NCI-H1092 treated with DMSO at 0.1 percent for 48 hours (cell line): Measurements from ENCODE around the gene MYO3A.
A peak's percentile ranks its signal among the peaks of the same experiment; 100 is the strongest.
"Not testable (repeated sequence)": the region's sequence is repeated elsewhere in the genome, so short reads cannot be mapped to it uniquely, and the experiment has no call there.

ENCODE experiments used
- DNase-seq: peaks from one replicate; lab custom pipeline; 2025; lab: John Stamatoyannopoulos, UW

MYO3A gene

GRCh38 chr10:26090762-26091161 is 156.7 kb downstream of the MYO3A start:
- no peak for DNase-seq

DNA sequence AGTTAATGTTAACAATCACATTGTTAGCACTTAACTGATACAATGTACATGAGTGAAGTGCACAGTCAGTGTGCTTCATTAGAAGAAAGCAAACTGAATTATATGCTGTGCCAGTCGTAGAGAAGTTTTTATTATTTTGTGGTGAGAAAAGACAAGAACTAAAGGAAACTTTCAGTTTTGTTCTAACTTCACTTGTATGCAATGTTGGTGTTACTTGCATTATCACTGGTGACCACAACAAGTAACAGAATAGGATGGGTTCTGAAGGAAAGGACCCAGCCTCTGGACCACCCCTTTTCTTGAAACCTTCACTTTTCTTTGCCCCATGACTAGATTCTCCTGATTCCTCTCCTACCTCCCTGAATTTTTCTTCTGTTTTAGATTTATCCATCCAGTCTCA is 159.2 kb downstream of the MYO3A start:
- no peak for DNase-seq

DNA sequence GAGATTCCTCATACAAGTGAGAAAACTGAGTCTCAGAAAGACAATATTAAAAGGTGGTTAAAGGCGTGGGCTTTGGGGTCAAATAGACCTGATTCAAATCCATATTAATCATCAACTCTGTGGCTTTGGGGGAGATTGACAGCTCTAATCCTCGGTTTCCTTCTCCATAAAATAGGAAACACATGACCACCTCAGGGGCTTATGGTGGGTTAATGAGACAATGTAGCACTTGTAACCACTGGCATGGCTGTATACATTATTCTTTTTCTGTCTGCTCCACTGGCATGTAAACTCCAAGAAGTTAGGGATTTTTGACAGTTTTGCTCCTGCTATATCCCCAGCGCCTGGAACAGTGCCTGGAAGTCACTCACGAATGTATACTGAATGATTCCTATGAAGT is 161.8 kb downstream of the MYO3A start:
- no peak for DNase-seq

DNA sequence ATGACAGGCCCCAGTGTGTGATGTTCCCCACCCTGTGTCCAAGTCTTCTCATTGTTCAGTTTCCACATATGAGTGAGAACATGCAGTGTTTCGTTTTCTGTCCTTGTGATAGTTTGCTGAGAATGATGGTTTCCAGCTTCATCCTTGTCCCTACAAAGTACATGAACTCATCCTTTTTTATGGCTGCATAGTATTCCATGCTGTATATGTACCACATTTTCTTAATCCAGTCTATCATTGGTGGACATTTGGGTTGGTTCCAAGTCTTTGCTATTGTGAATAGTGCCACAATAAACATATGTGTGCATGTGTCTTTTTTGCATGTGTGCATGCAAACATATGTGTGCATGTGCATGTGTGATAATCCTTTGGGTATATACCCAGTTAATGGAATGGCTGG is 163.5 kb downstream of the MYO3A start:
- DNase-seq: not testable (repeated sequence)

GRCh38 chr10:26112532-26112931 is 178.5 kb downstream of the MYO3A start:
- no peak for DNase-seq

GRCh38 chr10:26138613-26139012 is 204.6 kb downstream of the MYO3A start:
- no peak for DNase-seq

DNA sequence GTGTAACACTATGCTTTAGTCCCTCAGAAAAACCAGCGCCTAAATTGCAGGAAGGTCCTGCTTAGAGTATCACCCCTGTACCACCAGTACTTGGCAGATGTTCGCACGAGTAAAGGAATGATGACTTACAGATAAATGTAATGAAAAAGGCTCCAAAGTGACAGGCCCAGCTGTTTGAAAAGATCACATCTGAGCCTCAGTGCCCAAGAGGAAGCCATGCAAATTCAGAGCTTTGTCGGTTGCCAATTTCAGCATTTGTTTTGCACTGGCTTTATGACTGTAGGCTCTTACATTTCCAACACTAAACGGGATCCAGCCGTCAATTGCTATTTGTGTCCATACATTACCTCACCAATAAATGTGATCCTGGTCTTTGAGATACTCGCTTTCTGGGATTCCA is 222.0 kb downstream of the MYO3A start:
- DNase-seq: no peak

DNA sequence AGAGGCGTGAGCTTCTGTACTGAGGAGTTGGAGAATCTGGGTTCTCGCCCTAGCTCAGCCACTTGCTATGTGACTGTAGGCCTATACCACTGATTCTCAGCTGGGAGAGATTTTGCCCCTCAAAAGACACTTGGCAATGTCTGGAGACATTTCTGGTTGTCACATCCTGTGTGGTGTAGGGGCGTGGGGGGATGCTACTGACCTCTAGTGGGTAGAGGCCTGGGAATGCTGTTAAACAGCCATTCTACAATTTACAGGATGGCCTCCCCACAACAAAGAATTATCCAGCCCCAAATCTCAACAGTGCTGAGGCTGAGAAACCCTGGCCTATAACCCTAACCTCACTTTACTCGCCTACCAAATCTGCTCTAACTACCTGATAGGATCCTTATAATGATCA is 223.7 kb downstream of the MYO3A start:
- no peak for DNase-seq

GRCh38 chr10:26169466-26169865 is 235.4 kb downstream of the MYO3A start:
- DNase-seq: no peak

- no peak for DNase-seq
These were observed 238.1 kb downstream of the MYO3A start for GRCh38 chr10:26172131-26172530.

DNA sequence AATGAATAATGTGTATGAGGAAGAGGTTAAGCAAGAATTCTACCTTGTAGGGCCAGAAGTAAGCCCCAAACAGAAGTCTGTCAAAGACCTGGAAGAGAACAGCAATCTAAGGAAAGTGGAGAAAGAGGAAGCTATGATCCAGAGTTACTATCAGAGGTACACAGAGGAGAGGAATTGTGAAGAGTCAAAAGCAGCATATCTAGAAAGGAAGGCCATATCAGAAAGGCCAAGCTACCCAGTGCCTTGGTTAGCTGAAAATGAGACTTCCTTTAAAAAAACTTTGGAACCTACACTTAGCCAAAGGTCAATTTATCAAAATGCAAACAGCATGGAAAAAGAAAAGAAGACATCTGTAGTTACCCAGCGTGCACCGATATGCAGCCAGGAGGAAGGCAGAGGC is 239.8 kb downstream of the MYO3A start:
- DNase-seq: no peak

- no peak for DNase-seq
These were observed 243.3 kb downstream of the MYO3A start for GRCh38 chr10:26177341-26177740.

DNA sequence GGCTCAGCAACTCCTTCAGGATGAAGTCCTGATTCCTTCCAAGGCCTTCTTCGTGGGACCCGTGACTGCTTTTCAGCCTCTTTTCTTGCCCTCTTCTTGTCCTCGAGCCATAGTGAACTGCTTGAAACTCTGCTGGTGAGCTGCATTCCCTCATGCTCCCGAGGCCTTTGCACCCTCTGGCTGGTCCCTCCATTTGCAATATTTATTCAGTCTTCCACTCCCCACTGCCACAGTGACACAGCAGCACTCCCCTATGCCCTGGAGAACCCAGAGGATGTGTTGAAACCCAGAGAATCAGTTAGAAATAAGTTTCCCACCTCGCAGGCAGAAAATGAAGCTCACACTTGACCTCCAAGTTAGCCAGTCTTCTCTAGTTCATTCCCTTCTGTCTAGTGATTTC is 260.2 kb downstream of the MYO3A start:
- DNase-seq: no peak

DNA sequence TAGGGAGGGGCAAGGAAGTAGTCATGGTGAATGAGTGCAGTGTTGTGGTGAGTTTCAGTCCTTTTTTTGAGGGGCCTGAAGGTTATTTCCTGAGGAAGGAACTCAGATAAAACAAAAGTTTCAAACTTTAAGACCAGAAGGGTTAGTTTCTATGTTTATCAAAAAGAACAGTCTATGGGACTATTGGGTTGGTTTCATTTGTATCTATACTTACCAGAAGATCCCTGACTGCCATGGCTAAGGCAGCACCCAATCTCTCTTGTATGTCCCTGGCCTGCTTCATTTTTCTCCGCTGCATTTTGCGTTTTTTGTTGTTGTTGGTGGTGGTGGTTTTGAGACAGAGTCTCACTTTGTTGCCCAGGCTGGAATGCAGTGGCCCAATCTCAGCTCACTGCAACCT is 263.2 kb downstream of the MYO3A start:
- no peak for DNase-seq

GRCh38 chr10:26198119-26198518 is 264.1 kb downstream of the MYO3A start:
- no peak for DNase-seq

DNA sequence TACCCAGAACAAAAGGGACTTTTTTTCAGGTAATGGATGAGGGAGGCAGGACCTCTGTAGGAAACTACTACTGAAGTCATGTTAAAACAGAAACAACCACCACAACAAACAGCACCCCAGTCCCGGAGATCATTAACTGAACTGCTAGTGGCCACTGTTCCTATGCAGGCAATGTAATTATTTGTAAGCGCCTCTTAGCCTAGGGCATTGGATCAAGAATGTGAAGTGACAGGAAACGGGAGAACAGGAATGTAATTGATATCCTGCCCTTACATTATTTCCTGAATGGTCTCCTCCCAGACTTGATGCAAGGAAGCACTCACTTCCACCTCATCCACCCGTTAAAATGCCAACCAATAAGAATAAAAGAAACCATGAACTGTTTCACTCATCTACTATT is 265.8 kb downstream of the MYO3A start:
- no peak for DNase-seq

GRCh38 chr10:26205223-26205622 is 271.2 kb downstream of the MYO3A start:
- no peak for DNase-seq

DNA sequence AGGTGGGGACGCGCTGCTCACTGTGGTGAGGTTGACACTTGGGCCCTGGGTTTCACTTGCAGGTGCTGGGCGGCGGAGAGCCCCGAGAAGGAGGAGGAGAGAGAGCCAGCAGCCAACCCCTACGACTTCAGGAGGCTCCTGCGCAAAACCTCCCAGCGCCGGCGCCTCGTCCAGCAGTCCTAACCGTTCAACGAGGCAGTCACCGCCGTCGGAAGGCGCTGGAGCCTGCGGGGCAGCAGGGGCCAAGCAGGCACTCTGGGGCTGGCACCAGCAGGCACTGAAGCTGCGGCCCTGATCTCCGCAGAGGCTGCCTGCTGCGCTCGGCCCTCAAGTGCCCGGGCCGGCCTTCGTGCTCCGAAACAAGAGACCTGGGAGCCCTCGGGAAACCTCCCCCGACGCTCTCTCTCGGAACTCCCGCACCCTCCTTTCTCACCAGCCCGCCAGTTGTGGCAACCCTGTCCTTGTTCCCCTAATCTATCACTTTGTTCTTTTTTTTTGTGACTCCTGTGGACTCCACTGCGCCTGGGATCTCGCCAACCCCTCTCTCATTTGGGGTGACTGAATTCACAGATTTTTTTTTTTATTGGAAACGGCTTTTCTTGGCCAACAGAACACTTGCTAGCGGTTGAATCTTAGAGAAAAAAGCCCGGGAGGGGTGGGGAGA is 277.9 kb downstream of the MYO3A start:
- no peak for DNase-seq

DNA sequence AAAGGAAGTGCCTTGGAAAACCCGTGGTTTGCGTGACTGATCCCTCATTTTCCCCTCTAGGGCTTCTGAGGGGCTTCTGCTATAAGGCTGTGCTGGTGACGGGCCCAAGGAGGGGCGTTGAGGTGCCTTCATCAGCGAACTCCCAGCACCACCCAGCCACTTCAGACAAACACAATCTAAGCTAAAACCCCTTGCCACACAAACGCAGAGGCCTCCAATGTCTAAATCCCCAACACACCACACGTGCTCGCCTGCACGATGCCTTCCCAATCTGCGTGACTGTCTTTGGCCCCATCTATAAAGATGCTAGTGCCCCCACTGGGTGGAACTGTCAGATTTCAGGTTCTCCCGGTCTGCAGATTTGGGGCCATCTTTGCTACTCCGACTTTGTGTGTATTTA is 278.5 kb downstream of the MYO3A start:
- DNase-seq: no peak

DNA sequence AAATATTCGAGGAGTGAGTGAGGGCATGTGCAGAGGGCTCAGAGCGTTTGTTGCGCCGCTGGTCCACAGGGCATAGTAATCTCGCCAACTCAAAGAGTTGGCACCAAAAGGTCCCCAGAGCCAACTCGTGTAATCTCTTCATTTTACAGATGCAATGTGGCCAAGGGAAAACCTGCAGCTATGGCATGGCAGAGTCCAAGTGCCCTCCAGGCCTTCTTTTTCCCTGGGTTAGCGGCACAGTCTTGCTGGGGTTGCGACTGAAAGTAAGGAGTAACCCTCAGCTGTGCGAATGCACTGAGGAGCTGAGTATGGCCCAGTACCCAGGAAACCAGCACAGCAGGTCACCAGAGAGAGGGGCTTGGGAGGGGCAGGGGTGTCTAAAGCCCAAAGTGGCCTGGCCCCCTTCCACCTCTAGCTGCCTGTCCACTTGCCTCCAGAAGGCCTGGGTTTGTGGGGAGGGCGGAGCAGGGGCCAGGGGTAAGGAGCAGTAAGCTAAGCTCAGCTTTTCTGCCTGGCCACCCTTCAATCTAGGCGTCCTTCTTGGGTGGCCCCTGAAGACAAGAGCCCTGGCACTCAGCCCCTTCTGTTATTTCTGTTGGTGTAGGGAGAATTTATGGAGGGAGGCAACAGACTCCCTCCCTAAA is 279.2 kb downstream of the MYO3A start:
- DNase-seq: no peak

GRCh38 chr10:26214004-26214403 is 280.0 kb downstream of the MYO3A start:
- peak; percentile 85 for DNase-seq

GRCh38 chr10:26214551-26215395 is 280.7 kb downstream of the MYO3A start:
- DNase-seq: peak; percentile 72

DNA sequence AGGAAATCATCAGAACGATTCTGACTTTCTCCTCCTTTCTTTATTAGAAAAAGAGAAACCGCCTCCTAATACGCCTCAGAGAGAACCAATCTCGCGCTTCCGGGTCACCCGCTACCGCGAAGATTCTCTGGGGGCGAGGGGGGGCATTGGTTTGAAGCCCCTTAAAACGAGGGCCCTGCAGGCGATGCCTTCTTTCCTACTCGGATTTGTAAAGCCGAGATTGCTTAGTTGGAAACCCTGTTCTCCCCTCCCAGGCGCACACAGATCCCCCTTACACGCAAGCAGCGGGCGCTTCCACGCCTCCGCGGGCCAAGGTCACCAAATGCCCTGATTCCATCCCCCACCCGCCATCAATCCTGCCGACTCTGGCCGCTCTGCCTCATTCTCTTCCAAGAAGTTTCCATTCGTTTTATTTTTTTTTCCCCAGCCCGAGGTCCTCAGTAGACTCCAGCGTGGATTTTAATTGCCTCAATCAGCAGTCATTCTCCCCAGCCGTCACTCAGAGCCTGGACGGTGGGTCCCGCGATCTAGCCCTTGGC is 281.4 kb downstream of the MYO3A start:
- peak; percentile 49 for DNase-seq
